K562 (cell line): ENCODE data around the gene SRPK1. TPM values are rescaled to one million over a fixed set of nuclear protein-coding genes. Genes with fewer than 3 reads are reported as not detected.

Experiments used
- ATAC-seq: fragments of 200-7000 bp; cut with Tn5 transposase; 3 replicates; pipeline ENCODE4 v1.9.1; 2020; ENCODE audit warnings: moderate library complexity
- BruUV-seq: library from RNA; stranded (reverse); fragments of 400-500 nt; replicated peaks from 2 replicates; lab custom pipeline; 2021; lab: Mats Ljungman, UMichigan
- CTCF ChIA-PET: fragments of 300-600 bp; formaldehyde crosslinking; extraction: SDS; loops from one replicate; lab custom pipeline; 2021; ENCODE audit warnings: low intra/inter-chr PET ratio; lab: Yijun Ruan, JAX
- POLR2A ChIA-PET: fragments of 300-600, 350-650 bp; sonication (Branson Sonifier 250); formaldehyde crosslinking; extraction: SDS; loops from one replicate; lab custom pipeline; 2021; ENCODE audit warnings: antibody characterized with exemption, inconsistent platforms; lab: Yijun Ruan, JAX
- DNase-seq, 4 experiments: peaks; one replicate each; pipeline versions ENCODE4 v3.0.0 to v3.0.0-alpha.2; 2011 to 2018; ENCODE audit warnings: low spot score in 3 of 4, mixed read lengths in 3 of 4; ENCODE audit errors: extremely low read depth in 1 of 4
- FAIRE-seq: peaks from 2 replicates; lab custom pipeline; 2011; peaks lifted over from hg19 to GRCh38; lab: Jason Lieb, UNC
- H2AFZ ChIP-seq: 2 replicates; pipeline ENCODE4 v1.6.0; 2011; ENCODE audit warnings: low read depth, low read length, control low read depth, inconsistent platforms
- H3K27ac ChIP-seq: fragments of 200-600 bp; 3 replicates; pipeline ENCODE4 v1.8.0; 2011; ENCODE audit warnings: low read depth, mild to moderate bottlenecking, control low read depth, inconsistent platforms, low read length, moderate library complexity, mixed read lengths; ENCODE audit errors: extremely low read depth
- H3K27me3 ChIP-seq, 2 experiments: fragments of 300-600 bp in 1 of 2; 2 replicates in 1 of 2; 3 replicates in 1 of 2; pipeline versions ENCODE4 v1.6.0 to v1.8.0; 2011; ENCODE audit warnings: inconsistent platforms in 2 of 2, low read length in 2 of 2, mild to moderate bottlenecking in 1 of 2, mixed read lengths in 1 of 2, moderate library complexity in 1 of 2; ENCODE audit not compliant: control insufficient read depth in 2 of 2, insufficient read depth in 2 of 2
- H3K36me3 ChIP-seq: fragments of 300-600 bp; 3 replicates; pipeline ENCODE4 v1.8.0; 2011; ENCODE audit warnings: mild to moderate bottlenecking, low read length, inconsistent platforms; ENCODE audit not compliant: control insufficient read depth, insufficient read depth
- H3K4me1 ChIP-seq, 2 experiments: fragments of 200-600 bp in 1 of 2; replicated peaks in 1 of 2; 2 replicates in 1 of 2; 3 replicates in 1 of 2; pipeline versions ENCODE4 v1.5.1 to v1.8.0; 2011; ENCODE audit warnings: inconsistent platforms in 2 of 2, low read length in 2 of 2, mild to moderate bottlenecking in 1 of 2, mixed read lengths in 1 of 2, moderate library complexity in 1 of 2; ENCODE audit not compliant: control insufficient read depth in 2 of 2, insufficient read depth in 2 of 2
- H3K4me2 ChIP-seq: 2 replicates; pipeline ENCODE4 v1.6.1; 2011; ENCODE audit warnings: low read length, control low read depth, inconsistent platforms, mixed read lengths; ENCODE audit not compliant: insufficient read depth
- H3K4me3 ChIP-seq: fragments of 200-600 bp; sonication (generic), shearing (Covaris generic); 2 replicates; pipeline ENCODE4 v1.5.1; 2016; ENCODE audit warnings: control low read depth, inconsistent platforms
- H3K79me2 ChIP-seq: fragments of 200-600 bp; 3 replicates; pipeline ENCODE4 v1.8.0; 2011; ENCODE audit warnings: low read length, inconsistent platforms; ENCODE audit not compliant: control insufficient read depth, insufficient read depth
- H3K9ac ChIP-seq, 2 experiments: 2 replicates each; pipeline versions ENCODE4 v1.6.0 to v1.6.1; 2011; ENCODE audit warnings: low read depth in 2 of 2, low read length in 2 of 2, control low read depth in 1 of 2, inconsistent platforms in 1 of 2, mild to moderate bottlenecking in 1 of 2, mixed read lengths in 1 of 2; ENCODE audit not compliant: insufficient read depth in 1 of 2
- H3K9me1 ChIP-seq: one replicate; pipeline ENCODE4 v1.6.0; 2011; ENCODE audit warnings: inconsistent platforms, mild to moderate bottlenecking, low read length, moderate library complexity; ENCODE audit not compliant: control insufficient read depth, insufficient read depth
- H3K9me3 ChIP-seq: replicated peaks from 2 replicates; pipeline ENCODE4 v1.5.1; 2011; ENCODE audit warnings: low read depth, low read length, inconsistent platforms; ENCODE audit not compliant: control insufficient read depth, insufficient read depth
- H4K20me1 ChIP-seq: replicated peaks from 2 replicates; pipeline ENCODE4 v1.6.1; 2011; ENCODE audit warnings: low read length, inconsistent platforms, mixed read lengths; ENCODE audit not compliant: control insufficient read depth, insufficient read depth
- CBX1 ChIP-seq: sonication (generic); IDR thresholded peaks from 2 replicates; pipeline ENCODE4 v1.6.1; 2016; ENCODE audit warnings: antibody characterized with exemption, low read depth, mild to moderate bottlenecking
- CHD7 ChIP-seq: fragments of 200-600 bp; sonication (generic); IDR thresholded peaks from one replicate; pipeline ENCODE4 v1.6.1; 2012; ENCODE audit warnings: mild to moderate bottlenecking, low read depth, low read length, inconsistent platforms
- ETS2 ChIP-seq: IDR thresholded peaks from 2 replicates; pipeline ENCODE4 v1.6.1; 2016; ENCODE audit warnings: borderline replicate concordance, missing genetic modification characterization, mild to moderate bottlenecking, moderate library complexity, missing compliant biosample characterization; ENCODE audit not compliant: poor library complexity, severe bottlenecking
- KDM1A ChIP-seq, 2 experiments: fragments of 450-650 bp; IDR thresholded peaks; 2 replicates each; pipeline ENCODE4 v1.6.1; 2016; ENCODE audit warnings: mild to moderate bottlenecking in 2 of 2
- NFATC3 ChIP-seq: fragments of 450-650 bp; IDR thresholded peaks from 2 replicates; pipeline ENCODE4 v1.6.1; 2017; ENCODE audit warnings: mild to moderate bottlenecking
- POLR2AphosphoS2 ChIP-seq: IDR thresholded peaks from 2 replicates; pipeline ENCODE4 v1.6.1; 2012; ENCODE audit warnings: low read length, improper control_type of control experiment
- RB1 ChIP-seq: fragments of 450-650 bp; IDR thresholded peaks from 2 replicates; pipeline ENCODE4 v1.6.1; 2017; ENCODE audit warnings: low read depth, mild to moderate bottlenecking
- RFX1 ChIP-seq: fragments of 450-650 bp; IDR thresholded peaks from 2 replicates; pipeline ENCODE4 v1.6.1; 2016; ENCODE audit warnings: mild to moderate bottlenecking, moderate library complexity
- SRSF9 ChIP-seq: fragments of 200-400 bp; formaldehyde crosslinking; IDR thresholded peaks from 2 replicates; pipeline ENCODE4 v1.6.1; 2017; ENCODE audit warnings: low read depth, low read length, borderline replicate concordance
- TEAD4 ChIP-seq, 2 experiments: sonication (generic) in 1 of 2; formaldehyde crosslinking in 1 of 2; IDR thresholded peaks; 2 replicates each; pipeline versions ENCODE4 v1.6.1 to v1.8.0; 2012 to 2022; ENCODE audit warnings: borderline replicate concordance in 1 of 2, inconsistent platforms in 1 of 2, low read length in 1 of 2, mild to moderate bottlenecking in 1 of 2, missing genetic modification reagents in 1 of 2
- ZBTB17 ChIP-seq: fragments of 450-650 bp; formaldehyde crosslinking; IDR thresholded peaks from 2 replicates; pipeline ENCODE4 v1.4.0; 2020; ENCODE audit warnings: mild to moderate bottlenecking
- ZC3H8 ChIP-seq: fragments of 450-650 bp; IDR thresholded peaks from 2 replicates; pipeline ENCODE4 v1.6.1; 2017
- ZNF197 ChIP-seq: fragments of 200-800 bp; sonication (Bioruptor generic); IDR thresholded peaks from 2 replicates; pipeline ENCODE4 v1.6.1; 2016; ENCODE audit warnings: low read depth, missing genetic modification characterization, missing compliant biosample characterization
- ZNF717 ChIP-seq: fragments of 250-450 bp; sonication (Bioruptor Pico); IDR thresholded peaks from 2 replicates; pipeline ENCODE4 v1.5.0; 2021
- WGBS: fragments of 100-300 bp; shearing (Covaris generic); methylation state at CpG from one replicate; pipeline ENCODE4 v1.1.6; 2016; ENCODE audit warnings: low coverage, mixed read lengths; ENCODE audit not compliant: insufficient coverage; ENCODE audit errors: missing lambda C conversion rate; 5-methylcytosine and 5-hydroxymethylcytosine counted together
- in situ Hi-C: fragments of 300-500 bp; cut with MboI; formaldehyde crosslinking; loops from 4 replicates; pipeline ENCODE4 v1.15.0; 2018; ENCODE audit warnings: inconsistent platforms, mixed read lengths
- intact Hi-C: fragments of 100-400 bp; cut with micrococcal nuclease; formaldehyde crosslinking; loops from 2 replicates; pipeline ENCODE4 v1.14.2; 2022
- polyA plus RNA-seq, 8 experiments: library from polyadenylated mRNA; depleted of rRNA in 4 of 8; stranded (reverse) in 5 of 8; unstranded in 3 of 8; fragments of >200 nt; fragmentation: Nextera tagmentation in 2 of 8; fragmentation: Illumina TruSeq in 1 of 8; extraction: Ambion mirVana in 2 of 8; extraction: Trizol in 1 of 8; gene quantifications; 2 replicates each; pipeline versions ENCODE4 v1.2.1 to v1.2.3, GENCODE V29; 2011 to 2014; ENCODE audit warnings: inconsistent platforms in 1 of 8, missing spikeins in 1 of 8
- total RNA-seq, 7 experiments: library from RNA; depleted of rRNA in 6 of 7; stranded (reverse); fragments of >200 nt in 6 of 7; fragmentation: Illumina TruSeq in 2 of 7; extraction: Trizol in 2 of 7; gene quantifications; 2 replicates each; pipeline versions ENCODE4 v1.2.1 to v1.2.3, GENCODE V29; 2011 to 2021; ENCODE audit warnings: low replicate concordance in 1 of 7

The SRPK1 gene
- total and polyA plus RNA-seq, 9 of the 15 experiments (the other 6 are each of a cell fraction or from before 2014, with no cell fraction given): 99.6 to 185 (median 159) TPM

GRCh38 chr6:35823601-35824000, 97.3 kb downstream of the SRPK1 start:
- ATAC-seq (no peak), FAIRE-seq (no peak), DNase-seq (no peak)
- H3K79me2 ChIP-seq: no peaks in the 10 kb centered on the region
- no peaks in the 10 kb centered on the region for H4K20me1 ChIP-seq
- 3% methylated on average over 2 of the region's 2 CpGs for WGBS
- BruUV-seq: no TSS peak
- in situ Hi-C loops (no loop called here), intact Hi-C loops (no loop called here)
- H3K4me2 ChIP-seq: no peak overlapping the region
- no peaks in the 10 kb centered on the region for H3K9me3 ChIP-seq
- POLR2A ChIA-PET: interaction anchor here (1.3 kb wide), 1 partner anchor 27 kb away, joined by 5 read pairs; the partner anchor contains the start of gene CLPS
- peaks cover 12 to 28% of the 10 kb centered on the region in 2 experiments for H3K27me3 ChIP-seq
- no peak overlapping the region for H3K27ac ChIP-seq
- H3K36me3 ChIP-seq: no peaks in the 10 kb centered on the region
- no peak overlapping the region for H3K4me3 ChIP-seq
- CTCF ChIA-PET: no interaction called here
- no peaks in the 10 kb centered on the region for H3K4me1 ChIP-seq
- H3K9me1 ChIP-seq: no peaks in the 10 kb centered on the region
- H2AFZ ChIP-seq: no peak overlapping the region
- H3K9ac ChIP-seq: no peak overlapping the region
- no peak for TF ChIP-seq ZNF717 (CRISPR knock-in tag)
- no peak for TF ChIP-seq RB1
- TF ChIP-seq TEAD4 (IDR thresholded peaks at IDR 0.05; ENCODE audit: low read length): no peak
- TF ChIP-seq TEAD4 (CRISPR knock-in tag; IDR thresholded peaks at IDR 0.05; ENCODE audit: borderline replicate concordance): no peak
- TF ChIP-seq ETS2: no peak
- no peak for TF ChIP-seq NFATC3
- TF ChIP-seq CBX1: no peak
- TF ChIP-seq ZBTB17 (CRISPR knock-in tag): no peak
- no peak for TF ChIP-seq KDM1A (IDR thresholded peaks at IDR 0.05)
- TF ChIP-seq CHD7: no peak
- TF ChIP-seq RFX1: no peak
- no peak for TF ChIP-seq POLR2AphosphoS2
- no peak for TF ChIP-seq ZC3H8
- TF ChIP-seq ZNF197: no peak
- no peak for TF ChIP-seq SRSF9
